Body of pancreas (tissue), 4 donors: Measurements from ENCODE around the gene CHCHD3.

ENCODE experiments used
- CTCF ChIP-seq, 7 experiments: fragments of 450-650 bp in 4 of 7; fragments of 200-600 bp in 3 of 7; sonication (generic) in 3 of 7; IDR thresholded peaks; one replicate each; pipeline ENCODE4 v1.5.1; 2016 to 2019; ENCODE audit warnings: antibody characterized with exemption in 7 of 7
- POLR2A ChIP-seq, 3 donors: fragments of 450-650 bp; IDR thresholded peaks; one replicate each; pipeline ENCODE4 v1.6.1; 2016; ENCODE audit warnings: antibody characterized with exemption in 3 of 3, mild to moderate bottlenecking in 2 of 3

GRCh38 chr7:133121175-133121844 lies 39.4 kb upstream of the CHCHD3 start:
- TF ChIP-seq POLR2A (IDR thresholded peaks at IDR 0.05) = no peak
- no peak for TF ChIP-seq CTCF (IDR thresholded peaks at IDR 0.05)
